Esophagus mucosa (tissue), 1 donor: ENCODE data around the gene BMAL1. TPM values are rescaled to one million over a fixed set of nuclear protein-coding genes. Genes with fewer than 3 reads are reported as not detected.

Experiments used
- ATAC-seq: fragments of 200-7000 bp; cut with Tn5 transposase; one replicate; pipeline ENCODE4 v1.9.1; 2020
- total RNA-seq: library from RNA; stranded (reverse); gene quantifications from one replicate; pipeline ENCODE4 v1.2.4, GENCODE V29; 2023
- donor health status: DM: yes; HTN: yes; CAD: no.

Gene BMAL1
- total RNA-seq, 1 donor from 2014 or later, result 10.6 TPM

- ATAC-seq, result no peak
These were observed 14.2 kb downstream of the BMAL1 start for GRCh38 chr11:13291800-13292199.

- no peak for ATAC-seq
These were observed 15.4 kb downstream of the BMAL1 start for GRCh38 chr11:13292970-13293369.

GRCh38 chr11:13294178-13294577 is 16.6 kb downstream of the BMAL1 start:
- ATAC-seq, result no peak

GRCh38 chr11:13294771-13295579 is 17.4 kb downstream of the BMAL1 start:
- ATAC-seq, result no peak

- ATAC-seq, result no peak
These were observed 19.8 kb downstream of the BMAL1 start for GRCh38 chr11:13297308-13297916.

- peak; percentile 53 for ATAC-seq
These were observed 20.3 kb downstream of the BMAL1 start for GRCh38 chr11:13297917-13298356.

- no peak for ATAC-seq
These were observed 21.2 kb downstream of the BMAL1 start for GRCh38 chr11:13298765-13299164.

- no peak for ATAC-seq
These were observed 23.9 kb downstream of the BMAL1 start for GRCh38 chr11:13301522-13301921.

GRCh38 chr11:13302420-13302958 is 24.9 kb downstream of the BMAL1 start:
- no peak for ATAC-seq

- ATAC-seq, result no peak
These were observed 26.4 kb downstream of the BMAL1 start for GRCh38 chr11:13303668-13304649.

- no peak for ATAC-seq
These were observed 27.2 kb downstream of the BMAL1 start for GRCh38 chr11:13304655-13305335.

GRCh38 chr11:13308704-13309103 is 31.1 kb downstream of the BMAL1 start:
- no peak for ATAC-seq

GRCh38 chr11:13309156-13309555 is 31.6 kb downstream of the BMAL1 start:
- no peak for ATAC-seq

- ATAC-seq, result no peak
These were observed 32.9 kb downstream of the BMAL1 start for GRCh38 chr11:13310443-13310842.

GRCh38 chr11:13311570-13311969 is 34.0 kb downstream of the BMAL1 start:
- peak; percentile 82 for ATAC-seq

- peak; percentile 79 for ATAC-seq
These were observed 35.6 kb downstream of the BMAL1 start for GRCh38 chr11:13313005-13313819.

- no peak for ATAC-seq
These were observed 37.2 kb downstream of the BMAL1 start for GRCh38 chr11:13314676-13315394.

GRCh38 chr11:13315517-13316432 is 38.2 kb downstream of the BMAL1 start:
- ATAC-seq, result no peak

- ATAC-seq, result no peak
These were observed 39.0 kb downstream of the BMAL1 start for GRCh38 chr11:13316528-13316961.
